Fibroblast of skin of back (primary cell): ENCODE results near the gene APPL2. TPM values are rescaled to one million over a fixed set of nuclear protein-coding genes. Genes with fewer than 3 reads are reported as not detected.
A peak's percentile ranks its signal among the peaks of the same experiment; 100 is the strongest.

Source experiments
- DNase-seq: peaks from one replicate; pipeline ENCODE4 v3.0.0-alpha.2; 2013
- polyA plus RNA-seq, 2 experiments: library from polyadenylated mRNA; unstranded; fragments of 120-200 nt; gene quantifications; one replicate each; pipeline ENCODE4 v1.2.1, GENCODE V29; 2013; ENCODE audit not compliant: insufficient read length in 2 of 2

The APPL2 gene
- polyA plus RNA-seq (2013, experiment 1 of 2; ENCODE audit: insufficient read length) = 51.5 TPM
- polyA plus RNA-seq (2013, experiment 2 of 2; ENCODE audit: insufficient read length) = 54.9 TPM

DNA sequence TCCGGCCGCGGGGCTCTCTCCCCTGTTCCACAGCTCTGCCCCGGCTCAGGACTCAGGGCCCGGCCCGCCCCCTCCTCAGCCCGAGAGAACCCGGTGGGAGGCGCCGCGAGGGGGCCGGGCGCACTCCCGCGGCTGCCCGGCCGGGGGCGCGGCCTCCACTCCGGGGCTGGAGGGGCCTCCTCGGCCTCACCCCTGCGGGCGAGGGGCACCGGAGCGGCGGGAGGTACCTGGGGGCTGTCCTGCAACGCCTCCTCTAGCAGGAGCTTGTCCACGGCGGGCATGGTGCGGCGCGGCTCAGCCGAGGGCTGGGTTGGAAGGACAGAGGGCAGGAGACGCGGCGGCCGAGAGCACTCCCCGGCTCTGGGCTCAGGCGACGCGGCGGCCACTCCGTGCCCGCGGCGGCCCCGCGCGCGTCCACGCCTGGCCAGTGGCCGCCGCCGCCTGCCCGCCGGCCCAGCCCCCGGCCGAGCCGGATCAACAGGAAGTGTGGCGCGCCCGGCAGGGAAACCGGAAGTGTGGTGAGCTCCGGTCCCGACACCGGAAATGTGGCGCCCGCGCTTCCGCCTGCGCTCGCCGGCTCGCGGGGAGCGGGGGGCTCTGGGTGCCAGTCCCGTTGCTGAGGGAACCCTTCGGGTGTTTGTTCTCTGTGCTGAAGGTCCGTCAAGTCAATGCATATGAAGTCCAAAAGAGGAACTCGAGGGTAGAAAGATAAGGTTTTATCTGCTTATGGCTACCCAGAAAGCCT, at the start of gene APPL2:
TSS of gene APPL2 (minus strand) at position 443 of the 745 bp plus-strand sequence. CDS start at position 281, 162 bp downstream.
- DNase-seq = peak; percentile 91

DNA sequence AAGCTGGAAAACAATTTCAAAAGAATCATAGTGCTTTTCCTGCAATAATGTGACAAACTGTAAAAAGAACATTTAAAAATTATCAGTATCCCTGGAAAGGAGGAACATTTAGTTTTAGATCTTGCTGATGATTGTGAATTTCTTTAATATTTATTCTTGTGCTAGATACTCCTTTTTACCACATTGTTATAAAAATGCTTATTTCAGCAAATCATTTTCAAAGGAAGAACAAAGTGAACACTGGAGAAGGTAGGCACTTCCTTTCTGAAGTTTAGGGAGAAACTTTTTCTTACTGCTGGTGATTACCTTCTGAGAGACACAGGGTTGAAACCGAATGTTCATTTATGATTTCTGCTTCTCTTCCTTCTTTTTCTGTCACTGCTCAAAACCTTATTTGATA, 49.4 kb upstream of the APPL2 start:
- DNase-seq = no peak

DNA sequence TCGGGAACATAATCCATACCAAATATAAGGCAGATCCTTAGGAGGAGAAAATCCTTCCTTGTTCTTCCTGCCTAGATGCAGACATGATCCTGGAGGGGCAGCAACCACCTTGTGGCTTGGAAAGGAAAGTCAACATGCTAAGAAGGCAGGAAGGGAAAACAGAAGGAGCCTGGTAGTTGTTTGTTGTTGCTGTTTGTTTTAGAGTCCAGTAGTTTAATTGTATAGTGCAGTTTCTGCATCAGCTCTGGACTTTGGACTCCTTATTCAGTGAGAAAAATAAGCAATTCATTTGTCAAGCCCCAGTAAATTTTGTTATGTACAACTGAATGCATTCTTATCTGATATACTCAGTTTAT, 45.7 kb upstream of the APPL2 start:
- no peak for DNase-seq

DNA sequence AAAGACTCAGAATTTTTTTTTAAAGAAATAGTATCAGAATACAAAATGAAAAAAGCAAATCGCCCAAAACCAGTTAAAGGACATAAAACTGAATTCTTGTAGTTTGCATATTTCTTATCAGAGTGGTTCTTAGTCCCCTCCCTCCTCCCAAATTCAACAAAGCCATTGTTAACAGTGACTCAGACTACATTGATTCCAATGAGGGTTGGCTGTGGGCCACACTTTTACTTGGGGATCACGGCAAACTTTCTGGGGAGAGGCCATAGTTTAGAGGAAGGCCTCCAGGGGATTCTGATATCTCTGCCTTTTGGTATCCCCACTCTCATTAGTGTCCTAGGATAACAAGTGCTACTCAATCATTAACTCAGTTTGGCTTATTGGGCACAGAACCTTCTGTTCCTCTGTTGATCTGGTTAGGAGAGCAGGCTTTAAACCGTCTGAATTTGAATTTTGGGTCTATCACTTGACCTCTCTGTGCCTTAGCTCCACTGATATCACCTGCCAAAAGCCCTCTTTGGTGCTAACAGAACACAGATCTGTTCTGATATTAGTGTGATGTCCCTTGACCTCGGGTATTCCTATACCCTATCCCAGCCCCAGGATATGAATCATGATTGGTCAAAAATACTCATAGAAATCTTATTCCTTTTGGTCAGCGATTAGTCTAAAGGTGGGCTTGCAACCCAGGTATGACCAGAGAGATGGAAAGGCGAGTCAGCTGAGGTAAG, 45.2 kb upstream of the APPL2 start:
- no peak for DNase-seq

DNA sequence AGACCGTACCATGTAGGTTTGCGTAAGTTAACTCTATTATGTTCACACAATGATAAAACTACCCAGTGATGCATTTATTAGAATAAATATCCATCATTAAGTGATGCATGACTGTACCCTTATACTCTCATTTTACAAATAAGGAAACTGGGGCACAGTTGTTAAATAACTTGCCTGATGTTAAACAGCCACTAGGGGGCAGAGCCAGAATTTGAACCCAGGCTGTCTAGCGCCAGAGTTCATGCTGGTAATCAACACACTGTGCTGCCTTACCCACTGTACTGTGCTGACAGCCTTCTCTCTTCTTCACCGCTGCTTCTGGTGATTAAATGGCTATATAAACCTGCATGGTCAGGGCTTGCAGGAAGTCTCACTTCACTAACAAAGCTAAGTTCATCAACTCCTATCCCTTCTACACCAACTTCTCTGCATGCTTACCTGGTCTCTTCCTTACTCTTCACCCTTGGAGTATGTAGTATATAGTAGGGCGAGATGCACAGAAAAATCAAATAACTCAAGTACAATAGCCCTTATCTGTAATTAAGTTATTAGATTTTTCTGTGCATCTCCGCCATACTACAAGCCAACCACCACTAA, 43.6 kb upstream of the APPL2 start:
- peak; percentile 46 for DNase-seq

DNA sequence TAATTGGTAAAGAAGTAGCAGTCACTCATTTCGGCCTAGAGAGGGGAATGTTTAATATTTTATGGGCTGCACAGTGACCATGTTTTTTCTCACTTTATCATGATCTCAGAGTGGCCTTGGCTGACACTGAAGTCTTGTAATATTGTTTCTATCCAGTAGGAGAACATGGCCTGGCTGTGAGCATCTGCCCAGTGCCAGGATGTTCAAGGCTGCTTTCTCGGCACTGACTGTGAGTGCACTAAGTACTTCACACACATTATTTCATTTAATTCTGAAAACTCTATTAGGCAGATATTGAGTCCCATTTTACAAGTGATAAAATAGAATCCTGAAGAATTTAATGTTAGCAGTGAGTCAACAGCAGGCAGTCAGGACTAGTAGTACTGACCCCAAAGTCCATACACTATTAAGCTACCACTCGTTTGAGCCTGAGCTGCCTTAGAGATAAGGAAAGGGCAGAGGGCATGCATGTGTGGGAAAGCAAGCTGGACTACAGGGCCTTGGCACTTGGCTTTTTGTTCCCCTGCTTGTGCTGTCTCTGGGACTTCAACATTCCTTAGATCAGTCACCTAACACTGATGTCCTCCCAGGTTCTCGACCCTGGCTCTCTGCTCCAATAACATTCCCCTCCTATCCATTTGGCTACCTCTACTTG, 42.2 kb upstream of the APPL2 start:
- peak; percentile 28 for DNase-seq

GRCh38 chr12:105275997-105276733, 40.2 kb upstream of the APPL2 start:
- DNase-seq = no peak

DNA sequence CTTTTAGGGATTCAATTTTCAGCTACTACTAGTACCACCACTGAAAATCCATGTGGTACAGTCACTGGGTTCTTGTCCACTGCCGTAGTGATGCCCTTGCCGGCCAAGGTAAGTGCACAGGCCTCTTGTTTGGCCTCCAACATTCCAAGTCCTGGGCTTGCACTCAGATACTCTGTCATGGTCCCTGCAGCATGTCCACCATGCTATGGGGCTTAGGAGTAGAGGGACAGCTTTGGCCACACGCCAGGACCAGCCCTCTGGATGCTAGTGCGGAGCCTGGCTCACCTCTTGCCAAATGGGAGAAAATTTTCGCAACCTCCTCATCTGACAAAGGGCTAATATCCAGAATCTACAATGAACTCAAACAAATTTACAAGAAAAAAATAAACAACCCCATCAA, 38.6 kb upstream of the APPL2 start:
- no peak for DNase-seq

GRCh38 chr12:105273601-105274000, 37.6 kb upstream of the APPL2 start:
- DNase-seq = no peak

DNA sequence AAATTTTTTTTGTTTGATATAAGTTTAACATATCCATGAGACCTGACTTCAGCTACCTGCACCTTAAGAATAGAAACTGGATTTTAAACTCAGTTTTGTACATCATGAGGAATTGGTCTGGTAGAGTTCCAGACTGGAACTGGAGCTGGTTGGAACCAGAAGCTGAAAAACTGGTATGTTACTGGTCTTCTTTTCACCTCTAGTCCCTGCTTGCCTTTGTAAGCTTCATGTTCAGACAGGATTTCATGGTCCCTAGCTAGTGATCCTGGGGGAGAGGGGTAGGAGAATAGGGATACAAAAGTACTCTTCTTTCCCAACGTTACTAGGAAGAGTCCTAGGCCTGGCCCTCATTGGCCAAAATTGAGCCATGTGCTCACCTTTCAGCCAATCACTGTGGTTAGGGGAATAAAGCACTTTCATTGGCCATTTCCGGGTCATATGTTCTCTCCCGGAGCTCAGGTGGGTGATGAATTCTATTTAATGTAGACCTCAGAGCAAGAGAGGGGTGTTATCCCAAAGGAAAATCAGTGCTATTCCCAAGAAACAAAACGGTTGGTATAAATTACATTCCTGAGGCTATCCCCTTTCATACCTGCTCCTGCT, 36.9 kb upstream of the APPL2 start:
- DNase-seq = no peak

DNA sequence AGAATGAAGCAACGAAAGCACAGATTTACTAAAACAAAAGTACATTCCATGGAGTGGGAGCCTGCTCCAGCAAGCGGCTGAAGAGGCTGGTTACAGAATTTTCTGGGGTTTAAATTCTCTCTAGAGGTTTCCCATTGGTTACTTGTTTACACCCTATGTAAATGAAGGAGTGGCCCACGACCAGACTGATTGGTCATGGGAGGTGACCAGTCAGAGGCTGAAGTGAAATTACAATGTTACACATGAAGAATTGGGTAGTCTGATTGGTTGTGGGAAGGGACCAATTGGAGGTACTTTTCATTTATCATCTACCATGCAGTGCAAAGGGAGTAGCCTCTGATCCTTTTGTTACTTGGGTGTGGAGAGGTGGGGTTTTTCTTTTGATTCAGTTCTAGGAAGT, 36.2 kb upstream of the APPL2 start:
- no peak for DNase-seq

DNA sequence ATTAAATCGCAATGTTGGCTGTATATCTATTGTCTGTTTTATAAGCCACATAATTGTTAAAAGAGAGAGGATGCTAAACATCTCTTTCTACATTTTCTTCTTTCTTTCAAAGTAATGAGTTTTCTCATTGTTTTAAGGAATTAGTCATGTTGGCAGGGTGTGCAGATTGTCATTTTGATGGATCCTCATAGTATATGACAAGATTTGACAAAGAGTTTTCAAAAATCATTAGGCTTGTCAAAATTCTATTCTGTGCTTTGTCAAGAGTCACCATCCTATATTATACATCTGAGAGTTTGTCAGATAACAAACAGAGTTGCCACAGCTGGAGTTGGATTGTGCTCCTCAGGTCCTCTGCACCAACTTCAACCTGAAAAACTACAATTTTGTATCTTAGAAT, 35.4 kb upstream of the APPL2 start:
- DNase-seq = no peak

GRCh38 chr12:105270671-105271255, 34.8 kb upstream of the APPL2 start:
- no peak for DNase-seq

DNA sequence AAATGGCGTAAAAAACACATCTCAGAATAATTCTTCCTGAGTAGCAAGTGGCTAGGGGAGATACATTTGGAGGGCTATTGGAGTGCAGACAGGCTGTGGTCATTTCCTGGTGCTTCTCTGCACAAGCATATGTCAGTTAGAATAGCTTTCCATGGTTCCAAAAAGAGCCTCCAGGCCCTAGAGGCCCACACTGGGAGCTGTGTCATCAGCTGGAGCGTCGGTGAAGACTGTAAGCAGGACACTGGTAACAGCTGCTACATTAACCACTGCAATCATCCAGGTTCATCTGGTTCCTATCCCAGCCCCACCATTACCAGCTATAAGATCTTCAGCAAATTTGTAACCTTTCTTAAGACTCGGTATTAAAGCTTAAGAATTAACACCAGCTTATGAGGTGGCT, 31.7 kb upstream of the APPL2 start:
- no peak for DNase-seq

DNA sequence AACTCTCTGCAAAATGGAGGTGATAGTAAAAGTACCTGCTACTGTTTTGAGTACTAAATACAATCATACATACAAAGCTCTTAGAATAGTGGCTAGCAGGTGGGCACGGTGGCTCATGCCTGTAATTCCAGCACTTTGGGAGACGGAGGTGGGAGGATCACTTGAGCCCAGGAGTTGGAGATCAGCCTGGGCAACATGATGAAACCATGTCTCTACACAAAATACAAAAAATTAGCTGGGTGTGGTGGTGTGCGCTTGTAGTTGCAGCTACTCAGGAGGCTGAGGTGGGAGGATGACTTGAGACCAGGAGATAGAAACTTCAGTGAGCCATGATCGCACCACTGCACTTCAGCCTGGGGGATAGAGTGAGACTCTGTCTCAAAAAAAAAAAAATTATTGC, 28.8 kb upstream of the APPL2 start:
- DNase-seq = no peak

- peak; percentile 60 for DNase-seq
These were observed 26.6 kb upstream of the APPL2 start for GRCh38 chr12:105262461-105263184.

- DNase-seq = no peak
These were observed 25.0 kb upstream of the APPL2 start for GRCh38 chr12:105261010-105261409.

DNA sequence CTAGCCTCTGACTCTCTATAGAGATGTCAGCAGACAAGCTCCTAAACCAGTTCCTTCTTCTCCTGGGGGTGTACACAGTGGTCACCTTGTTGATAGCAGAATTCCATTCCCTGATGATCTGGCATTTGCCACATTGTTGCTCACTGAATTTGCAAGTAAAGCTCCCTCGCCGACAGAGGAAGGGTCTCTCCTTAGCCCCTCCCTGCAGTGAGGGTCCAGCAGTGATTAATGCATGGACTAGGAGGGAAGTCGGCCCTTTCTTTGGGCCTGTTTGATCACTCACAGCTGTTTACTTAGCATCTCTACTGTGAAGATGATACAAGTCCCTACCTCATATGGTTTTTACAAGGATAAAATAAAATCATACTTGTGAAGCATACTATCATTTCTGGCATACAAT, 23.3 kb upstream of the APPL2 start:
- DNase-seq = no peak

DNA sequence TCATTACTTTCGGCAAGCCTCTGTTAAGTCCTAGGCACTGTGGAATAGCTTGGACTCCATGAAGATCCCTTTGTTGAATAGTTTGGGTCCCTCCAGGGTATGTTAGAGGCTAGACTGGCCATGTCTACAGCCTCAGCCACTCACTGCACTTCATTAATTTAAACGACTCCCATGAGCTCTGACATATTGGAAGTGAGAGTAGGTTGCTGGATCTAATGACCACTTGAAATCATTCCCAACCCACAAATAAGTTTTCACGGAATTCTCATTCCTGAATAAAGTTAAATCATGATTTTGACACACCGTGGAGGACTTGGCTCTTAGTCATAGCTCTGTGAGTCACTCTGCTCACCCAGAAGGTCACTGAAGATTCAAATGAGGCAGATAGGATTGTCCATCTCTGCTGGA, 21.4 kb upstream of the APPL2 start:
- peak; percentile 95 for DNase-seq

GRCh38 chr12:105256921-105257320, 20.9 kb upstream of the APPL2 start:
- DNase-seq = peak; percentile 94

DNA sequence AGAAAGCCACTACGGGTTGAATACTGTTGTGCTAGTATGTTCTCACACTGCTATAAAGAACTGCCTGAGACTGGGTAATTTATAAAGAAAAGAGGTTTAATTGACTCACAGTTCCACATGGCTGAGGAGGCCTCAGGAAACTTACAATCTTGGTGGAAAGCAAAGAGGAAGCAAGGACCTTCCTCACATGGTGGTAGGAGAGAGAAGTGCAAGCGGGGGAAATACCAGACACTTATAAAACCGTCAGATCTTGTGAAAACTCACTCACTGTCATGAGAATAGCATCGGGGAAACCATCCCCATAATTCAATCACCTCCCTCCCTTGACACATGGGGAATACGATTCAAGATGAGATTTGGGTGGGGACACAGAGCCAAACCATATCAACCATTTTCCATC, 20.5 kb upstream of the APPL2 start:
- DNase-seq = peak; percentile 38
